B cell (primary cell): ENCODE measurements around the gene CNTN4. TPM values are rescaled to one million over a fixed set of nuclear protein-coding genes. Genes with fewer than 3 reads are reported as not detected.

Source experiments
- ATAC-seq: fragments of 200-7000 bp; cut with Tn5 transposase; one replicate; pipeline ENCODE4 v1.10.0; 2021; ENCODE audit warnings: low read depth, mild to moderate bottlenecking, moderate number of reproducible peaks, moderate library complexity
- CTCF ChIA-PET: fragments of 350-600 bp; sonication (Branson Sonifier 250); formaldehyde crosslinking; loops from one replicate; lab custom pipeline; 2021; ENCODE audit warnings: antibody characterized with exemption, inconsistent platforms; lab: Charles Lee
- POLR2A ChIA-PET: fragments of 350-600 bp; sonication (Branson Sonifier 250); formaldehyde crosslinking; loops from one replicate; lab custom pipeline; 2021; ENCODE audit warnings: antibody characterized with exemption; lab: Charles Lee
- DNase-seq: peaks from one replicate; pipeline ENCODE4 v3.0.0; 2013
- H2AFZ ChIP-seq: 2 replicates; pipeline ENCODE4 v1.6.1; 2012; ENCODE audit warnings: mild to moderate bottlenecking, low read depth, low read length; ENCODE audit not compliant: insufficient read depth, poor library complexity, severe bottlenecking
- H3K27ac ChIP-seq, 2 donors: 1 replicate in 1 of 2; 2 replicates in 1 of 2; pipeline ENCODE4 v1.5.1; 2012 to 2013; ENCODE audit warnings: low read length in 2 of 2, mild to moderate bottlenecking in 2 of 2, moderate library complexity in 1 of 2
- H3K27me3 ChIP-seq, 4 experiments: fragments of 200-600 bp in 1 of 4; sonication (generic) in 1 of 4; replicated peaks in 1 of 4; 1 replicate in 2 of 4; 2 replicates in 2 of 4; pipeline versions ENCODE4 v1.6.1 to v1.7.0; 2013 to 2016; ENCODE audit warnings: low read length in 3 of 4, mild to moderate bottlenecking in 2 of 4, mixed read lengths in 1 of 4, moderate library complexity in 1 of 4; ENCODE audit not compliant: insufficient read depth in 4 of 4, control insufficient read depth in 3 of 4; ENCODE audit errors: control extremely low read depth in 1 of 4
- H3K36me3 ChIP-seq, 2 experiments: replicated peaks in 1 of 2; 1 replicate in 1 of 2; 2 replicates in 1 of 2; pipeline versions ENCODE4 v1.6.1 to v1.7.1; 2013; ENCODE audit warnings: low read length in 1 of 2; ENCODE audit not compliant: insufficient read depth in 2 of 2, control insufficient read depth in 1 of 2; ENCODE audit errors: control extremely low read depth in 1 of 2, extremely low read depth in 1 of 2
- H3K4me1 ChIP-seq, 2 donors: fragments of 200-600 bp in 1 of 2; sonication (generic) in 1 of 2; 1 replicate in 1 of 2; 2 replicates in 1 of 2; pipeline versions ENCODE4 v1.5.1 to v1.6.1; 2013 to 2017; ENCODE audit warnings: low read length in 2 of 2; ENCODE audit not compliant: control insufficient read depth in 2 of 2, insufficient read depth in 2 of 2
- H3K4me2 ChIP-seq: replicated peaks from 2 replicates; pipeline ENCODE3; 2012; ENCODE audit warnings: mild to moderate bottlenecking, low read depth, low read length; ENCODE audit not compliant: poor library complexity, severe bottlenecking
- H3K4me3 ChIP-seq, 5 experiments: fragments of 200-600 bp in 1 of 5; sonication (generic) in 1 of 5; 1 replicate in 3 of 5; 2 replicates in 2 of 5; pipeline versions ENCODE4 v1.5.1 to v1.7.0; 2011 to 2016; ENCODE audit warnings: low read length in 4 of 5, mild to moderate bottlenecking in 4 of 5, low read depth in 2 of 5, control low read depth in 1 of 5, moderate library complexity in 1 of 5; ENCODE audit not compliant: insufficient read depth in 1 of 5; ENCODE audit errors: control extremely low read depth in 1 of 5, extremely low read depth in 1 of 5
- H3K79me2 ChIP-seq: fragments of 200-600 bp; sonication (generic); one replicate; pipeline ENCODE4 v1.6.0; 2016; ENCODE audit warnings: low read length; ENCODE audit not compliant: control insufficient read depth, insufficient read depth
- H3K9ac ChIP-seq: fragments of 200-600 bp; sonication (generic); 2 replicates; pipeline ENCODE4 v1.6.1; 2017; ENCODE audit warnings: mild to moderate bottlenecking, low read length, moderate library complexity
- H3K9me3 ChIP-seq, 3 donors: one replicate each; pipeline versions ENCODE4 v1.6.1 to v1.7.1; 2013; ENCODE audit warnings: low read length in 2 of 3; ENCODE audit not compliant: control insufficient read depth in 2 of 3, insufficient read depth in 1 of 3; ENCODE audit errors: control extremely low read depth in 1 of 3
- H4K20me1 ChIP-seq: 2 replicates; pipeline ENCODE4 v1.6.0; 2012; ENCODE audit warnings: mild to moderate bottlenecking, low read length; ENCODE audit not compliant: insufficient read depth, control insufficient read depth, poor library complexity, severe bottlenecking
- H3K27ac Mint-ChIP-seq: one replicate; pipeline ENCODE4 v1.8.0; 2021; ENCODE audit warnings: mixed read lengths
- H3K27me3 Mint-ChIP-seq: one replicate; pipeline ENCODE4 v1.8.0; 2021; ENCODE audit warnings: mixed read lengths
- H3K4me1 Mint-ChIP-seq: one replicate; pipeline ENCODE4 v1.8.0; 2021; ENCODE audit warnings: mixed read lengths
- H3K4me3 Mint-ChIP-seq: one replicate; pipeline ENCODE4 v1.8.0; 2021; ENCODE audit warnings: mixed read lengths
- H3K9me3 Mint-ChIP-seq: one replicate; pipeline ENCODE4 v1.8.0; 2022; ENCODE audit warnings: mixed read lengths; ENCODE audit not compliant: insufficient read depth
- CTCF ChIP-seq: fragments of 200-600 bp; IDR thresholded peaks from one replicate; pipeline ENCODE4 v1.8.0; 2022; ENCODE audit warnings: antibody characterized with exemption, mild to moderate bottlenecking
- EZH2 ChIP-seq: IDR thresholded peaks from 2 replicates; pipeline ENCODE4 v1.6.1; 2012; ENCODE audit warnings: borderline replicate concordance, low read depth, mild to moderate bottlenecking, moderate library complexity, low read length; ENCODE audit not compliant: insufficient read depth, poor library complexity, severe bottlenecking
- WGBS: methylation state at CpG from one replicate; pipeline ENCODE4 v1.1.5; 2013; ENCODE audit warnings: missing lambda C conversion rate; ENCODE audit not compliant: insufficient coverage; 5-methylcytosine and 5-hydroxymethylcytosine counted together
- intact Hi-C: fragments of 100-400 bp; cut with micrococcal nuclease; formaldehyde crosslinking; loops from one replicate; pipeline ENCODE4 v1.10.0; 2022
- polyA plus RNA-seq: library from polyadenylated mRNA; depleted of rRNA; stranded (reverse); fragments of >200 nt; gene quantifications from 2 replicates; pipeline ENCODE4 v1.2.3, GENCODE V29; 2012
- total RNA-seq, 2 donors: library from RNA; stranded (reverse); fragments of 120-200 nt in 1 of 2; gene quantifications; 1 replicate in 1 of 2; 2 replicates in 1 of 2; pipeline versions ENCODE4 v1.2.3 to v1.2.4, GENCODE V29; 2013 to 2022

Gene CNTN4
- total and polyA plus RNA-seq, 2 donors (not counting 1 experiment from before 2014, with no cell fraction given), result 0.05 TPM; not detected in 1

GRCh38 chr3:2984005-2984830 lies 885.6 kb downstream of the CNTN4 start:
- TF ChIP-seq CTCF (no peak), EZH2 (no peak)
- peaks cover 7% of the 10 kb centered on the region for H3K27me3 Mint-ChIP-seq
- H2AFZ ChIP-seq, result no peak overlapping the region
- no peaks in the 10 kb centered on the region for H3K4me1 ChIP-seq
- H3K4me1 Mint-ChIP-seq, result no peaks in the 10 kb centered on the region
- H3K4me3 Mint-ChIP-seq, result no peak overlapping the region
- H3K36me3 ChIP-seq, result no peaks in the 10 kb centered on the region
- H4K20me1 ChIP-seq, result no peaks in the 10 kb centered on the region
- H3K27me3 ChIP-seq, result no peaks in the 10 kb centered on the region
- no peak overlapping the region for H3K9ac ChIP-seq
- intact Hi-C loops, result no loop called here
- no peak for ATAC-seq
- DNase-seq, result no peak
- ChIA-PET POLR2A (no interaction called here), CTCF (no interaction called here)
- H3K9me3 Mint-ChIP-seq, result no peaks in the 10 kb centered on the region
- no peak overlapping the region for H3K4me3 ChIP-seq
- no peak overlapping the region for H3K27ac Mint-ChIP-seq
- H3K79me2 ChIP-seq, result no peaks in the 10 kb centered on the region
- 66% methylated on average over 3 of the region's 7 CpGs for WGBS
- H3K9me3 ChIP-seq, result no peaks in the 10 kb centered on the region
- H3K27ac ChIP-seq, result no peak overlapping the region
- no peak overlapping the region for H3K4me2 ChIP-seq

GRCh38 chr3:2984831-2985220 lies 886.2 kb downstream of the CNTN4 start:
- no peaks in the 10 kb centered on the region for H3K27me3 ChIP-seq
- DNase-seq (no peak), ATAC-seq (no peak)
- Mint-ChIP-seq H3K27ac (no peak overlapping the region), H3K4me1 (no peaks in the 10 kb centered on the region), H3K27me3 (peaks cover 7% of the 10 kb centered on the region), H3K4me3 (no peak overlapping the region), H3K9me3 (no peaks in the 10 kb centered on the region)
- H3K4me2 ChIP-seq, result no peak overlapping the region
- no peak overlapping the region for H2AFZ ChIP-seq
- no peaks in the 10 kb centered on the region for H3K4me1 ChIP-seq
- ChIA-PET CTCF (no interaction called here), POLR2A (no interaction called here)
- H3K4me3 ChIP-seq, result no peak overlapping the region
- intact Hi-C loops, result no loop called here
- no peak overlapping the region for H3K9ac ChIP-seq
- TF ChIP-seq CTCF (no peak), EZH2 (no peak)
- H3K36me3 ChIP-seq, result no peaks in the 10 kb centered on the region
- no peaks in the 10 kb centered on the region for H3K9me3 ChIP-seq
- no peaks in the 10 kb centered on the region for H3K79me2 ChIP-seq
- WGBS, result 100% methylated on average over 1 of the region's 2 CpGs
- no peaks in the 10 kb centered on the region for H4K20me1 ChIP-seq
- H3K27ac ChIP-seq, result no peak overlapping the region
